Measurements from ENCODE around the gene RNASEL.
"Not testable (repeated sequence)": the region's sequence is repeated elsewhere in the genome, so short reads cannot be mapped to it uniquely, and the experiment has no call there.

The RNASEL gene

GRCh38 chr1:182549811-182550210 lies 39.2 kb downstream of the RNASEL start:
- no peak for DNase-seq
- Histone ChIP-seq H3K4me3 (ENCODE audit: low read depth, low read length) (no peak overlapping the region), H3K36me3 (replicated peaks) (no peaks in the 10 kb centered on the region), H3K27ac (no peak overlapping the region), H3K27me3 (replicated peaks) (no peaks in the 10 kb centered on the region)
- TF ChIP-seq CTCF (IDR thresholded peaks at IDR 0.05; ENCODE audit: low read depth, low read length, missing control alignments) = no peak
- in situ Hi-C loops (cut with HindIII; ENCODE audit: low pct_ligation_motif_present, low sequenced_read_pairs) = no loop called here

GRCh38 chr1:182549346-182549745 lies 39.7 kb downstream of the RNASEL start:
- H3K27me3 ChIP-seq (replicated peaks) = no peaks in the 10 kb centered on the region
- DNase-seq = no peak
- in situ Hi-C loops (cut with HindIII; ENCODE audit: low pct_ligation_motif_present, low sequenced_read_pairs) = no loop called here
- no peak overlapping the region for H3K4me3 ChIP-seq (ENCODE audit: low read depth, low read length)
- H3K27ac ChIP-seq = no peak overlapping the region
- TF ChIP-seq CTCF (IDR thresholded peaks at IDR 0.05; ENCODE audit: low read depth, low read length, missing control alignments) = no peak
- no peaks in the 10 kb centered on the region for H3K36me3 ChIP-seq (replicated peaks)

GRCh38 chr1:182533896-182534295 lies 55.2 kb downstream of the RNASEL start:
- in situ Hi-C loops (cut with HindIII; ENCODE audit: low pct_ligation_motif_present, low sequenced_read_pairs) = no loop called here
- no peak for DNase-seq
- no peak overlapping the region for H3K4me3 ChIP-seq (ENCODE audit: low read depth, low read length)
- H3K36me3 ChIP-seq (replicated peaks) = no peaks in the 10 kb centered on the region
- TF ChIP-seq CTCF (IDR thresholded peaks at IDR 0.05; ENCODE audit: low read depth, low read length, missing control alignments) = no peak
- no peak overlapping the region for H3K27ac ChIP-seq
- no peaks in the 10 kb centered on the region for H3K27me3 ChIP-seq (replicated peaks)

- H3K27me3 ChIP-seq (replicated peaks); in situ Hi-C loops (cut with HindIII; ENCODE audit: low pct_ligation_motif_present, low sequenced_read_pairs): not testable (repeated sequence)
These were observed 60.9 kb downstream of the RNASEL start for GRCh38 chr1:182528206-182528605.

GRCh38 chr1:182527680-182528079 lies 61.4 kb downstream of the RNASEL start:
- H3K27ac ChIP-seq = no peak overlapping the region
- peak; percentile 38 for TF ChIP-seq CTCF (IDR thresholded peaks at IDR 0.05; ENCODE audit: low read depth, low read length, missing control alignments)
- no peaks in the 10 kb centered on the region for H3K27me3 ChIP-seq (replicated peaks)
- H3K4me3 ChIP-seq (ENCODE audit: low read depth, low read length) = no peak overlapping the region
- DNase-seq = peak; percentile 4
- in situ Hi-C loops (cut with HindIII; ENCODE audit: low pct_ligation_motif_present, low sequenced_read_pairs) = no loop called here
- H3K36me3 ChIP-seq (replicated peaks) = no peaks in the 10 kb centered on the region

More at GRCh38 chr1:182528206-182528605, 60.9 kb downstream of the RNASEL start:
- H3K27ac ChIP-seq; DNase-seq; H3K4me3 ChIP-seq (ENCODE audit: low read depth, low read length); H3K36me3 ChIP-seq (replicated peaks): not testable (repeated sequence)

- no peak for TF ChIP-seq CTCF (IDR thresholded peaks at IDR 0.05; ENCODE audit: low read depth, low read length, missing control alignments)
- H3K27ac ChIP-seq = no peak overlapping the region
- DNase-seq = no peak
- no peaks in the 10 kb centered on the region for H3K27me3 ChIP-seq (replicated peaks)
- H3K4me3 ChIP-seq (ENCODE audit: low read depth, low read length) = no peak overlapping the region
- in situ Hi-C loops (cut with HindIII; ENCODE audit: low pct_ligation_motif_present, low sequenced_read_pairs) = no loop called here
- no peaks in the 10 kb centered on the region for H3K36me3 ChIP-seq (replicated peaks)
These were observed 63.7 kb downstream of the RNASEL start for GRCh38 chr1:182525342-182525741.

All from brain microvascular endothelial cell (primary cell).